ENCODE results near the gene SNAP47.

Gene SNAP47

GRCh38 chr1:227729144-227729880 is 5.9 kb upstream of the SNAP47 start:
- H3K27ac ChIP-seq = peak overlapping the region; percentile 62
- no peak for TF ChIP-seq CTCF (conservative IDR thresholded peaks at IDR 0.05)

GRCh38 chr1:227729881-227730629 is 5.2 kb upstream of the SNAP47 start:
- peak; percentile 48 for TF ChIP-seq CTCF (conservative IDR thresholded peaks at IDR 0.05)
- no peak overlapping the region for H3K27ac ChIP-seq

- no peak overlapping the region for H3K27ac ChIP-seq
Measured at GRCh38 chr1:227730630-227731151, 4.5 kb upstream of the SNAP47 start.

GRCh38 chr1:227731241-227731677 is 4.0 kb upstream of the SNAP47 start:
- no peak for TF ChIP-seq CTCF (conservative IDR thresholded peaks at IDR 0.05)
- H3K27ac ChIP-seq = no peak overlapping the region

More at GRCh38 chr1:227730630-227731151, 4.5 kb upstream of the SNAP47 start:
- TF ChIP-seq CTCF (conservative IDR thresholded peaks at IDR 0.05) = no peak

GRCh38 chr1:227731696-227732585 is 3.3 kb upstream of the SNAP47 start:
- no peak overlapping the region for H3K27ac ChIP-seq
- TF ChIP-seq CTCF (conservative IDR thresholded peaks at IDR 0.05) = no peak

- H3K27ac ChIP-seq = no peak overlapping the region
- TF ChIP-seq CTCF (conservative IDR thresholded peaks at IDR 0.05) = no peak
Measured at GRCh38 chr1:227732586-227733308, 2.5 kb upstream of the SNAP47 start.
